ENCODE data around the gene TOMM7. TPM values are rescaled to one million over a fixed set of nuclear protein-coding genes. Genes with fewer than 3 reads are reported as not detected.

TOMM7 gene
- polyA plus RNA-seq, 1 donor (not counting 4 experiments of a cell fraction or from before 2014, with no cell fraction given), result 1,291 TPM

GRCh38 chr7:22809902-22810642 is 12.6 kb downstream of the TOMM7 start:
- dilution Hi-C loops (cut with MboI; ENCODE audit: extremely low pct_ligation_motif_present, low sequenced_read_pairs), result no loop called here
- Histone ChIP-seq H3K36me3 (ENCODE audit: control insufficient read depth in 2 of 2, extremely low read depth in 1 of 2, insufficient read depth in 2 of 2, low read length in 2 of 2) (peaks cover 6 to 9% of the 10 kb centered on the region in 2 experiments), H3K4me2 (ENCODE audit: control insufficient read depth, extremely low read depth, insufficient read depth, low read depth, low read length) (no peak overlapping the region), H2AFZ (ENCODE audit: control insufficient read depth, low read length) (no peak overlapping the region), H3K79me2 (ENCODE audit: control insufficient read depth, insufficient read depth, low read length) (peaks cover 1% of the 10 kb centered on the region), H3K27ac (ENCODE audit: control insufficient read depth, insufficient read depth, low read length) (no peak overlapping the region), H3K9me1 (ENCODE audit: control insufficient read depth, extremely low read depth, insufficient read depth, low read length) (no peaks in the 10 kb centered on the region), H3K27me3 (ENCODE audit: control insufficient read depth, extremely low read depth, insufficient read depth, low read length) (no peaks in the 10 kb centered on the region), H4K20me1 (ENCODE audit: control insufficient read depth, extremely low read depth, insufficient read depth, low read length) (no peaks in the 10 kb centered on the region), H3K4me1 (ENCODE audit: control insufficient read depth, extremely low read depth, insufficient read depth, low read length) (no peaks in the 10 kb centered on the region), H3K9ac (ENCODE audit: control insufficient read depth, extremely low read depth, insufficient read depth, low read length) (no peak overlapping the region), H3K9me3 (ENCODE audit: control insufficient read depth, low read depth, low read length) (no peaks in the 10 kb centered on the region), H3K4me3 (ENCODE audit: control insufficient read depth in 2 of 3, extremely low read depth in 1 of 3, insufficient read depth in 2 of 3, low read depth in 1 of 3, low read length in 3 of 3) (no peak overlapping the region)
- no peak for FAIRE-seq
- no peak for TF ChIP-seq CTCF (optimal IDR thresholded peaks at IDR 0.05 in 1 of 3, IDR thresholded peaks at IDR 0.05 in 1 of 3, conservative IDR thresholded peaks at IDR 0.05 in 1 of 3; ENCODE audit: extremely low read depth in 1 of 3, insufficient read depth in 2 of 3, low read length in 3 of 3)
- TF ChIP-seq EZH2 (IDR thresholded peaks at IDR 0.05; ENCODE audit: low read length), result no peak
- DNase-seq (ENCODE audit: low read depth, low spot score), result no peak

- no peaks in the 10 kb centered on the region for H3K9me3 ChIP-seq (ENCODE audit: control insufficient read depth, low read depth, low read length)
- H3K79me2 ChIP-seq (ENCODE audit: control insufficient read depth, insufficient read depth, low read length), result no peaks in the 10 kb centered on the region
- no peak overlapping the region for H3K9ac ChIP-seq (ENCODE audit: control insufficient read depth, extremely low read depth, insufficient read depth, low read length)
- no peak for TF ChIP-seq CTCF (optimal IDR thresholded peaks at IDR 0.05 in 1 of 3, IDR thresholded peaks at IDR 0.05 in 1 of 3, conservative IDR thresholded peaks at IDR 0.05 in 1 of 3; ENCODE audit: extremely low read depth in 1 of 3, insufficient read depth in 2 of 3, low read length in 3 of 3)
- no peak for TF ChIP-seq EZH2 (IDR thresholded peaks at IDR 0.05; ENCODE audit: low read length)
- no peak overlapping the region for H3K27ac ChIP-seq (ENCODE audit: control insufficient read depth, insufficient read depth, low read length)
- no peaks in the 10 kb centered on the region for H3K27me3 ChIP-seq (ENCODE audit: control insufficient read depth, extremely low read depth, insufficient read depth, low read length)
- no peak overlapping the region for H3K4me3 ChIP-seq (ENCODE audit: control insufficient read depth in 2 of 3, extremely low read depth in 1 of 3, insufficient read depth in 2 of 3, low read depth in 1 of 3, low read length in 3 of 3)
- no peaks in the 10 kb centered on the region for H3K9me1 ChIP-seq (ENCODE audit: control insufficient read depth, extremely low read depth, insufficient read depth, low read length)
- no peak overlapping the region for H2AFZ ChIP-seq (ENCODE audit: control insufficient read depth, low read length)
- no peak for FAIRE-seq
- dilution Hi-C loops (cut with MboI; ENCODE audit: extremely low pct_ligation_motif_present, low sequenced_read_pairs), result no loop called here
- no peaks in the 10 kb centered on the region for H4K20me1 ChIP-seq (ENCODE audit: control insufficient read depth, extremely low read depth, insufficient read depth, low read length)
- H3K4me2 ChIP-seq (ENCODE audit: control insufficient read depth, extremely low read depth, insufficient read depth, low read depth, low read length), result no peak overlapping the region
- H3K4me1 ChIP-seq (ENCODE audit: control insufficient read depth, extremely low read depth, insufficient read depth, low read length), result no peaks in the 10 kb centered on the region
- DNase-seq (ENCODE audit: low read depth, low spot score), result no peak
- H3K36me3 ChIP-seq (ENCODE audit: control insufficient read depth in 2 of 2, extremely low read depth in 1 of 2, insufficient read depth in 2 of 2, low read length in 2 of 2), result peaks cover 5 to 7% of the 10 kb centered on the region in 2 experiments
Observed at GRCh38 chr7:22808140-22808539, 14.5 kb downstream of the TOMM7 start.
